NCI-H1048 (cell line): ENCODE measurements around the gene TMEM59L.
"Not testable (repeated sequence)": the region's sequence is repeated elsewhere in the genome, so short reads cannot be mapped to it uniquely, and the experiment has no call there.

Experiments used
- DNase-seq: peaks from one replicate; lab custom pipeline; 2025; lab: John Stamatoyannopoulos, UW

The TMEM59L gene

DNA sequence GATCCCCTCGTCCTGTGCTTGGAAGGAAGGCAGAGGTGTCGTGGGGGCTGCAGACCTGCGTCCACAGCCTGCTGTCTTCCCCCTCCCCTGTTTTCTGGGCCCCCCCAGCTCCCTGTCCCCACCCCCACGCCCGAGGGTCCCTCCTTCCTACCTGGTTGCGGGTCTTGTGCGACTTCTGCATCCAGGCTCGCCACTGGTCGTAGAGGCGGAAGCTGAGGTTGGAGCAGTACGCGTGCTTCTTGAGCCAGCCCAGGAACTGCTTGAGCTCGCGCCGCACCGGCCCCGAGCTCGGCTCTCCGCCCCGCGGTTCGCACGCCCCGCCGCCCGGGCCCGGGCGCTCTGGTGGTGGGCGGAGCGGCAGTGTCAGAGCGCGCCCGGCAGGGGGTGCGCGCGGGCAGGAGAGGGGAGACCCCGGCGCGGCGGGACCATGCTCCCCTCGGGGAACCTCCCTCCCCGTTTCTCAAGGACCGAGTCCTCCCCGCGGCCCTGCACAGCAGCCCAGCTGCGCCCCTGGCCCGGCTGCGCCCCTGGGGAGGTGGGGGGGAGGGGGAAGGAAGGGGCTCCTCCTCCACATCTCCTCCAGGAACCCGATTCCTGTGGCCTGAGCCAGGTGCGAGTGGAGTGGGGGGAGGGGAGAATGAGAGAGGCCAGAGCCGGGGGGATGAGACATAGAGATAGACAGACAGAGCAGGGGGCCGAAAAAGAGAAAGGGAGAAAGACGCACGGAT, 18.4 kb upstream of the TMEM59L start:
- no peak for DNase-seq

DNA sequence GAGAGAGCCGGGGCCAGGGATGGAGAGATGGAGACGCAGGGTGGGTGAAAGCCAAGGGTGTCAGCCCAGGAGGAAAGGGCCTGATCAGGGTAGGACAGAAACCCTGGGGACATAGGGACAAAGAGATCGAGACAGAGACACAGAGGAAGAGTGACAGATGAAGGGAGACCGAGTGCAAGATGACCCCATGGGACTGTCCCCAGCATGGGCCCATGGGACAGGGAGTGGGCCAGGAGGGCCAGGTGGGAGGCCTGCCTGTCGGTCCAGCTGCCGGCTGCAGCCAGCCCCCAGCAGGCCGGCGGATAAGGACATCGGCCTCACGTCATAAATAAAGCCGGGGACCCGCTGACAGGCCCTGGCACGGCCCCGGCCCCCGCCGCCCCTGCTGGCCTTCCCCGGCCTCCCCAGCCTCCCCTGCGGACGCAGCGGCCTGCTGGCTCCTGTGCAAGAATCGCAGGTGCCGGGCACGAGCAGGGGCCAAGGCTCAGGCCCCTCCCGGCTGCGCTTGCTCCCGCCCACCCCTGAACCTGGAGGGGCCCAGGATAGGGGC, 17.8 kb upstream of the TMEM59L start:
- no peak for DNase-seq

DNA sequence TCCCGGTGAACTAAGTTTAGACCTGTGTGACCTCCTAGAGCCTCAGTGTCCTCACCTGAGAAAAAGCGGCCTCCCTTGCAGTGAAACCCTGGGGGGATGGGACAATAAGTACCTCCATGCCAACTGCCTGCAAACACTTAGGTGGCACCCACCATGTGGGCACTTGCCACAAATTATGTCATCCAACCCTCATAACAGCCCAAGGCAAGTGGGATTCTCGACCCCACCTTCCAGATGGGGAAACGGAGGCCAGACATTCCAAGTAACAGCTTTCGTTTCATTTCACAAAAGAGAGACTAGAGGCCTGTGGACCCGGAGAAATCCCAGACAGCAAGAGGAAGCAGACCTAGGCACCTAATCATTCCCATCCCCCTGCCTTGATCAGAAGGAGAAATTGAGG, 17.2 kb upstream of the TMEM59L start:
- DNase-seq, result no peak

DNA sequence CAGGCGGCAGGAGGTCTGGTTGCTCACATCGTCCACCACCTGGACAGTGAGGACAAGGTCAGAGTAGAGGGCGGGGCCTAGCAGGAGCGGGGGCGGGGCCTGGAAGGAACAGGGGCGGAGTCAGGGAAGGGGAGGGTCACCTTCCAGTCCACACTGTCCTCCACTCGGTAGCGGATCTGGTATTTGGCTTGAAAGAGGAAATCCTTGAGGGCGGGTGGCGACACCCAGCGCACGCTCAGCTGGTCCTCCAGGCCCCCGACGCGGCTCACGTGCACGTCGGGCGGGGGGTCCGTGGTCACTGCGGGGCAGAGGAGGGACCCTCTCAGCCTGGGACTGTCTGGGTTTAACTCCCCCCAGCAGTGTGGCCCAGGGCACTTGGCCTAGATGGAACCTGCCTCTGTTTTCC, 15.9 kb upstream of the TMEM59L start:
- no peak for DNase-seq

DNA sequence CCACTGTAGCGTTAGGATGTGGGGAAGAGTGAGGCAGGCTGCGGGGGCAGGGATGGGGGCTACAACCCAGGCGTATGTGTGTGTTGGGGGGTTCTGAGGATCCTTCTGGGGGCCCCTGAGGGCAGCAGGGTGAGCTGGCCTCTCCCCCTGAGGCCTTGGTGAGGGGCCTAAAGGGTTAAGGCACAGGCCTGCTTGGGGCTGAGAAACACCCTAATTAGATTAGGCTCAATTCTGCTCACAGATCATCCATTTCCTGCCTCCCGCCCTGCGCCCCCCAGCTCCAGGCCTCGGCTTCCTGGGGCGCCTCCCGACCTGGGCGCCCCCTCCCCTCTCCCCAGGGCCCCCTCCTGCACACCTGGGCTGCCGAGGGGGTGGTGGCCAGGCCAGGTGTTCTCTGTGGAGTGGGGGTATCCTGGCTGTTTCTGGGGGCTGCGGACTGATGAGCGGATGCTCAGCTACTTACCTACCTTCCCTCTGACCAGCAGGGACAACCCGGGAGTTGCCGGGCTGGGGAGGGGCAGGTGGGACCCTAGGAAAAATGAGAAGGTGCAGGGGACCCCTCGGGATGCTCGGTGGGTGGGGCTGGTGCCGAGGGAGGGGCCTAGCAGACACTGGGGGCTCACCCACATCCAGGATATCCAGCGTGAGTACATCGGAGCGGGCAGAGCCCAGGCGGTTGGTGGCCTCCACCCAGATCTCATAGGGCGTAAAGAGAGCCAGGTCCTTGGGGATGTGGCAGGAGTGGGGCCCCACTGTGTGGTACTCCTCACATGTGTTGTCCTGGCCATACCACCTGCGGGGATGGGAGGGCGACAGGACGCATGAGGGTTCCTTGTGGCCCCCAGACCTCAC, 14.6 kb upstream of the TMEM59L start:
- DNase-seq, result no peak

DNA sequence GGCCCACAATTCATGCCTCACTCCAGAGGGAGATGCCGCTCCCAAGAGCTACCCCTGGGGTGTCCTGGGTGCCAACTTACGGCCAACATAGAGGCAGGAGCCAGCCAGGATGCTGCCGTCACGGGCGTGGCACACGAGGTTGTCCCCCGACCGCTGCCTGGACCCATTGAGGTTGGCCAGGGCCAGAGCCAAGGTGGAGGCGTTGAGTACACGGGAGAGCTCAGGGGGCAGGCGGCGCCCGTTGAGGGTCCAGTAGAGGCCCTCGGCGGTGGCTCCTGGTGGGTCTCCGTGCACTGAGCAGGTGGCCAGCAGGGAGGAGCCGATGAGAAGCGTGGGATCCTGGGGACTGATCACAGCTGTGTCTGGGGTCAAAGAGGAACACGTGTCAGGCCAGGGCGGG, 13.2 kb upstream of the TMEM59L start:
- DNase-seq, result no peak

DNA sequence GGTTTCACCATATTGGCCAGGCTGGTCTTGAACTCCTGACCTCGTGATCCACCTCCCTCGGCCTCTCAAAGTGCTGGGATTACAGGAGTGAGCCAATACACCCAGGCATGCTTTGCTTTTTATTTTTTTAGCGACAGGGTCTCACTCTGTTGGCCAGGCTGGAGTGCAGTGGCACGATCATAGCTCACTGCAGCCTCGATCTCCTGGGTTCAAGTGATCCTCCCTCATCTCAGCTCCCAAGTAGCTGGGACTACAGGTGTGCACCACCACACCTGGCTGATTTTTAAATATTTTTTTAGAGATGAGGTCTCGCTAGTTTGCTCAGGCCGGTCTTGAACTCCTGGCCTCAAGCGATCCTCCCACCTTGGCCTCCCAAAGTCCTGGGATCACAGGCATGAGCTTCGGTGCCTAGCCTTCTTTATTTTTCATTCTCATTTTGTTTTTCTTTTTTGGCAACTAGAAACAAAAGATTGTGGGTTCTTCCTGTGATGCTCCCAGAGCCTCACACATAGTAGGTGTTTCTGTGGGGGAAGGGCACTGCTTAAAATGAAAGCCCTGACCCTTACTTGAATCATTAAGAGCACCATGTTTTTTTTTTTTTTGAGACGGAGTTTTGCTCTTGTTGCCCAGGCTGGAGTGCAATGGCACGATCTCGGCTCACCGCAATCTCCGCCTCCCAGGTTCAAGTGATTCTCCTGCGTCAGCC, 11.8 kb upstream of the TMEM59L start:
- DNase-seq, result not testable (repeated sequence)

DNA sequence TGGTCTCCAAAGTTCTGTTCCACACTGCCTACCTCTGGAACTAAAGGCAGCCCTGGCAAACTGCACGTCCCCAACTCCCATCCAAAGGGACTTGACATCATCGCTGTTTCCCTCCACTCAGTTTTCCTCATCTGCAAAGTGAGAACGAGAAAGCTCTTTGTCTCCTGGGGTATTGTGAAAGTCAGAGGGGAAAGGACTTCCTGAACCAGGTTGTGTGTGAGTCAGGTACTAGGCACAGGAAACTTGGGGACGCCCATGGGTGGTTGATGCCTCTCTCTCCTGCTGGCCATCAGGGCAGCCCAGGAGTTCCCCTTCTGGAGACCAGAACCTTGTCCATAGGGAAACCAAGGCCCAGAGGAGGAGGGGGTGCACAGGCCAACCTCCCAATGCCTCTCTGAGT, 10.8 kb upstream of the TMEM59L start:
- no peak for DNase-seq

DNA sequence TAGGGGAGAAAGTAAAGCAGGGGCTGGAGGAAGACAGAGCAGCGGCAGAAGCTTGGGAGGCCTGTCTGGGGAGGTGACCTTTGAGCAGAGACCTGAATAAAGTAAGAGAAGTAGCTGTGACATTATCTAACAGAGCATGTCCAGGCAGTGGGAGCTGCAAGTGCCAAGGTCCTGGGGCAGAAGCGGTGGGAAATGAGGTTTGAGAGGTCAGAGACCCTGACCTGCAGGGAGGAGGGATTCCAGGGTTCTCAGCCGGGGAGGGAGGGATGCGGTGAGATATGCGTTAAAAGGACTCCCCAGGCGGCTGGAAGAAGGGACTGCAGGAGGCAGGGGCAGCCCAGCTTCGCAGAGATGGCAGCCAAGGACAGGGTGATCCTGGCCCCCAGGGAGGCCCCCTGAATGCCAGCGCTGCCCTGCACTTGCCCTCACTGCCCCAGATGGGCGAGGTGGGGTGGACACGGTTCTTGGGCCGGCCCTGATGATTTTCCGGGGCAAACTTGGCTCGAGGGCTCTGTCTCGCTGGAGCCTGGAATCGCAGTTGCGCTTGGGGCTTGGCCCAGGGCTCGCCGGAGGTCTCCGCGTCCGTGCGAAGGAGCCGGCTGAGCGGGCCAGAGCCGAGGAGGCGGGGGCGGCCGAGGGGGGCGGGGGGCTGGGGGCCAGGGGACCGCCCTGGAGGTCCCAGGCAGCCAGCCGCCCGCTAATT, 9.3 kb upstream of the TMEM59L start:
- DNase-seq, result no peak

DNA sequence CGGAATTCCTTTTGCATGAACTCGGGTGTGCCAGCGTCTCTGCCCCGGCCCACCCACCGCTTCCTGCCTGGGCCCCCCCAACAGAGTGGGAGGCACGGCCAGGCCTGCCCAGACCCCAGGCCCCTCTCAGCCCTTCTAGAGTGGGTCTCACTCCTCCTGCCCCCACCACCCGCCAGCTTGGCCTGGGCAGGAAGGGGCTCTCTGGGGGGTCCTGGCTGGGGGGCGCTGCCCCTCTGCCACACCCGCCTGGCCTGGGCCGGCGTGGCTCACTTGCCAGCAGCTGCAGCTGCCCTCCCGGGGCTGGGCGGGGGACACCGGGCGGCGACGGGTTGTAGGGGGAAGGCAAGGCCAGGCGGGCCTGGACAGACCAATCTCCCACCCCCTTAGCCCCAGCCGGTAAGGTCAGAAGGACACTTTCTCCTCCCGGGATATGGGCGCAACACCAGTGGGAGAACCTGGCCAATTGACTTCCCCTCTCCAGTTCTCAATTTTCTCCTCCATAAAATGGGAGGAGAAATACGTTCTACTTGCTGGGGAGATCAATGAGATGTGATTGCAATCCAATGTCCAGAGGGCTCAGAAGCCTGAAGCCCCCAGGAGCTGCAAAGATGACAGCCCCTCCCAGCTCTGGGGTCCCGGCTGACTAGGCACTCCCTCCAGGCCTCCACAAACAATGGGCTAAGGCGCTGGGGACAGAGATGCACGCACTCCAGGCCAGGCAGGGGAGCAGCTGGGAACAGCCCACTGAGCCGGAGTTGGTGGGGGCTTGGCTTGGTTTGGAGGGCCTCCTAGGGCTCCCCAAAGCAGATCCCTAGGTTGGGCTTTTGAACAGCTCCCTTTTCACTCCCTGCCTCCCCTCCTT, 8.5 kb upstream of the TMEM59L start:
- no peak for DNase-seq

DNA sequence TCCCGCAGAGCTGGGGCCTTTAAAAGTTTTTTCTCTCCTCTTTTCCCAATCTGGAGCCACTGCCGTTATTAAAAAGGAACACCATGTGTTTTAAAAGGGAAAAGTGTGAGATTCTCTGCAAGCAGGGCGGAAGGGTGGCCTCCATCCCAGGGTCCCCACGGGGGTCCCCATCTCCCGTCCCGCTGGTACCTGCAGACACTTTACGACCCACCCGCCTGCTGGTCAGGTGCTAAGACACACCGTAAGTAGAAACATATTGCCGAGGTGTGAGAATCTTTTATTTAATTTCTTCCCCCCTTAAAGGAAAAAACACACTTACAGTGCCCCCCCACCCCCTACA, 7.9 kb upstream of the TMEM59L start:
- DNase-seq, result no peak

DNA sequence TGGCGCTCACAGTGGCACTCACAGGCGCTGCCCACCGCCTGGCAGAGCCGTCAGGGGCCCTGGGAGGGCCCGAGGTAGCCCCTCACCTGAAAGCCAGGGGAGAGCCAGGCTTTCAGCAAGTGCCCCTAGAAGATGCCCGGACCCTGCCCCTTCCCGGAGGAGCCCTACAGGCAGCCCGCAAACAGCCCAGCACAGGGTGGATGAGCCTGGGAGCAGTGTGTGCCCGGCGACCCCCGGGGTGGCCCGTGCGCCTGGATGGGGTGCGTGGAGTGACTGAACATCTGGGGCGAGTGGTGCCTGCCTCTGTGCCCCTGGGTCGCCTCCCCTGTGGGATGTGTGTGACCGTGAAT, 7.5 kb upstream of the TMEM59L start:
- no peak for DNase-seq

DNA sequence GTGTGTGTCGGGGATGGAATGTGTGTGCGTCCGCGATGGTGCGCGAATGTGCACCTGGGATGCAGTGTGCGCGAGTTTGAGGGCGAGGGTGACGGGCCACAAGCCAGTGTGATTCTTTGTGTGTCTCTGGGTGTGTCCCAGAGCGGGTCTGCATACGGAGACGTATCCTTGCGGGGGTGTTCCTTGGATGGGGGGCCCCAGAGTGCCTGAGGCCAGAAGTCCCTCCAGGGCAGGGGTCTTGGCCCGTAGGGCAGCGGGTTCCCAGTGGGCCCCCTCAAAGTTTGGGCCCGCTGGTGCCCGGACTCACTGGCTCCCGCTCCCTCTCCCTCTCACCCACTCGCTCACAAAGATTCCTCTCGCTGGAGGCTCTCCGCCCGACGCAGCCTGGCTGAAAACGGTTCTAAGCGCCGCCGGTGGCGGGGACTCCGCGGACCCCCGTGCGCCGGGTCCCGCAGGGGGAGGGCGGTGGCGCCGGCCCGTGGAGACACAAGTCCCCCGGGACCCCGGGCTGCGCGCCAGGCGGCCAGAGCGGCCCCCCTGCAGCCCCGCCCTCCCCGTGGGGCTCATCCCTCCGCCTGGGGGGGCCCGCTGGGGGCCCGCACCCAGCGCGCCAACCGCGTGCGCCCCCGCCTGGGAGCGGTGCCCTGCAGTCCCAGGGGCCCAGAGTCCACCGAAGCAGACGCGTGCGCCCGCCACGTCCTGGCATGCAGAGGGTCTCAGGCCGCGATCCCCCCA, 7.0 kb upstream of the TMEM59L start:
- no peak for DNase-seq

DNA sequence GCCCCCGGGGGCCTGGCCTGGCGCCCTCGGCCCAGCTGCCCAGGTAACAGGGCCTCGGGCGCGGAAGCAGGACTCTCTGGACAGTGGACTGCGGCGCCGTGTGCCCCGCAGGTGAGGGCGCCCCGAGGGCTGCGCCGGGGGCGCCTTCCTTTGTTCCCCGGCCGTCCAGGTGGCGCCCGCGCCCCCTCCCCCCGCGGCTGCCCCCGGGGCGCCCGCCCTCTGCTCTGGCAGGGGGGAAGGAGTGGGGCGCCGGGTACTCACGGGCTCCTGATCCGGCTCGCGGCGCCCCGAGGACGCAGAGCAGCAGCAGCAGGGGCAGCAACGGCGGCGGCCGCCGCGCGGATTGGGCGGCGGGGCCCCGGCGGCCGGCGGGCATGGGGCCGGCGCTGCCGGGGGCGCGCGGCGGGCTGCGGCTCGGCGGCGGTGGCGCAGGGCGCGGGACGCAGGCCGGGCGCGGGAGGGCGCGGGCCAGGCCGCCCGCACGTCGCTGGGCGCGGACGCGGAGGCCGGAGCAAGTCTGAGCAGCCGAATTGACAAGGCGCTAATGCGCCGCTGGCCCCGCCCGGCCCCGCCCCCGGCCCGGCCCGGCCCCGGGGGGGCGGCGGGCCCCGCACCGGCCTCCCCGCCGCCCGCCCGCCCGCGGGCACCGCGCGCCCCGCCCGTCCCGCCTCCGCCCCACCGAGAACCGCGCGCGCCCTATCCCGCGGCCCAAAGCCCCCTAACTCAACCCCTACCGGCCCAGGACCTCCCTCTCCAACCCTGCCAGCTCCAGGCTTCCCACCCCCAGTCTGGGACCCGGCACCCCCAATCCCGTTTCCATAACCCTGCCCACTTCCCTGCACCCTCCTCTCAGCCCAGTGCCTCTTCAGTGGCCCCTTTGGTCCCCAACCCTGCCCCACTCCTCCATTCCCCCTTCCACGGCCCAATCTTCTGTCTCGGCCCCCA, 6.1 kb upstream of the TMEM59L start, which contains the start of gene CRLF1:
Gene CRLF1 (minus strand): TSS at position 519 of the 945 bp plus-strand sequence. CDS start 143 bp downstream, at position 376.
- DNase-seq, result no peak

DNA sequence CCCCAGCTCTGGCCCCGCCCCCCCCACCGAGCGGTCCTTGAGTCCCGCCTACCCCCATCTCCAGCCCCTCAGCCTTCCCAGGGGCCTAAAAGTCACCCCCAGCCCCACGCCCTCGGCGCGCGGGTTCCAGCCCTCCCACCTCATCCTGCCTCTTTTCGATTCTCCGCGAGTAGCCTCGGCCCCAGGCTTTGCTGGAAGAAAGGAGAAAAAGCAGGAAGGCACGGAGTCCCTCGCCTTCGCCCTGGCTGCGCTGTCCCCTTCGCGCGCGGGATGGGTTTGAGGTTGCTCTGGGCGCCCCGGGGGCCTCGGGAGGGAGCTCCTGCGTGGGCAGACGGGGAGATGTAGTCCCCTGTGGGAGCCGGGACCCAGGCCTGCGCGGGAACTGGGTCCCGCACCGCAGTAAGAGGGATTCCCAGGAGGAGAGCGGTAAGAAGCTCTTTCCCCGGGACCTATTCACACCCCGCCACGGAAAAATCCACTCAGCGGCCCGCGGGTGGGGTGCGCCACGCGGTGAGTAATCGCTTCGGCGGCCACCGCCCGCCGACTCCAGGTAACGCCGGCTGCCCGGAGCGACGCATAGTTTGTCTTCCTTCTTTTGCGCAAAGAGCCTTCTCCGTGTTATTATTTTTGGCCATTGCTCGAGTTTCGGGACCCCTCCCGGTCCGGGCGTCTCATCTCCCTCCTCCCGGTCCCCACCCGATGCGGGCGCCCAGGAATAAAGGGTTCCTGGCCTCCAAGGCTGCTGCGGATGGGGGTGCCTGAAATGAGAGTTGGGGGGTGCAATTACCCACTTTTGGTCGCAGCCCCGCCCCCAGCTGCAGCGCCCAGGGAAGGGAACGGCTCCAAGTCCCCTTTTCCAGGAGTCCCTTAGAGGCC, 5.2 kb upstream of the TMEM59L start:
- DNase-seq, result no peak

DNA sequence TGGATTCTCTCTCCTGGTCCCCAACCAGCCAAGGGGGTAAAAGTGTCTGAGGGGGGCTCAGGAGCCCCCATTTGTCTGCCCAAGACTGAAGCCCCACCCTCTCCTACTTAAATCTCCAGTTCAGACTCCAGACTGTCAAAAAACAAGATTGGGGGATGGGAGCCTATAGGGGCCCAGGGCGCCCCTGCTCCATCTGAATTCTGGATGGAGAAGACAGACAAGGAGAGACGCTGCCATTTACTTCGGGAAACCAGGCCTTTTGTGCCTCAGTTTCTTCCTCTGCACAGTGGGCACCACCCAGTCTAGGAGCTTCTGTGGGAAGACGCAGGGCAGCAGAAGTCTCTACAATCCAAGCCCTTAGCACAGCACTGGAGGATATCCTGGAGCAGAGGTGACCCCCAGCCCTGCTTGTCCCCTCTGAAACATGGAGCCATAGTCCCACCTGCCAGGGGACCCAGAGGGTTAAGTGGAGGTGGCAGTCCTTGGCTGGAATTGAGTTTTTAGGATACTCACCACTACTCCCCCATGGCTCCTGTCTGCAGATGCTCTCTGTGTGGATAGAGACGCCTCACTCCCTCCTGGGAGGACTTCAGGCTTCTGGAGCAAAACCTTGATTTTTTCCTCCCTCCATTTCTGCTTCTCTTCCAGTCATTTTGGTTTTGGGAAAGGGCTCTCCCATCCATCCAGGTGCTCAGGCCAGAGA, 4.4 kb upstream of the TMEM59L start:
- no peak for DNase-seq
